Glutamatergic neuron (in vitro differentiated cells): ENCODE results near the gene PSRC1. TPM values are rescaled to one million over a fixed set of nuclear protein-coding genes. Genes with fewer than 3 reads are reported as not detected.

Experiments
- DNase-seq: peaks from one replicate; pipeline ENCODE4 v3.0.0; 2022
- H3K27ac Mint-ChIP-seq: one replicate; pipeline ENCODE4 v1.8.0; 2020; ENCODE audit warnings: mild to moderate bottlenecking, mixed read lengths, inconsistent platforms; ENCODE audit not compliant: unreplicated experiment
- H3K27me3 Mint-ChIP-seq: one replicate; pipeline ENCODE4 v1.8.0; 2020; ENCODE audit warnings: mild to moderate bottlenecking, moderate library complexity, mixed read lengths, inconsistent platforms; ENCODE audit not compliant: unreplicated experiment
- H3K36me3 Mint-ChIP-seq: one replicate; pipeline ENCODE4 v1.8.0; 2020; ENCODE audit warnings: mild to moderate bottlenecking, mixed read lengths, inconsistent platforms; ENCODE audit not compliant: unreplicated experiment
- H3K4me1 Mint-ChIP-seq: one replicate; pipeline ENCODE4 v1.8.0; 2020; ENCODE audit warnings: mild to moderate bottlenecking, low read depth, mixed read lengths, inconsistent platforms; ENCODE audit not compliant: unreplicated experiment
- H3K4me3 Mint-ChIP-seq: one replicate; pipeline ENCODE4 v1.8.0; 2020; ENCODE audit warnings: mild to moderate bottlenecking, mixed read lengths, inconsistent platforms; ENCODE audit not compliant: unreplicated experiment
- H3K9me3 Mint-ChIP-seq: one replicate; pipeline ENCODE4 v1.8.0; 2020; ENCODE audit warnings: mild to moderate bottlenecking, moderate library complexity, mixed read lengths, inconsistent platforms; ENCODE audit not compliant: unreplicated experiment
- total RNA-seq: library from RNA; stranded (reverse); fragmentation: NEBNext Ultra II Directional; extraction: Animal tissue kit (Norgen Biotek cat#: 25700); gene quantifications from one replicate; pipeline ENCODE4 v1.2.1, GENCODE V29; 2021; ENCODE audit not compliant: unreplicated experiment
- TF ChIP-seq, protein P1 (sequence below): fragments of 200-600 bp; sonication (generic); IDR thresholded peaks from one replicate; pipeline ENCODE4 v1.5.0; 2021; ENCODE audit not compliant: partially characterized antibody, unreplicated experiment

Gene PSRC1
- total RNA-seq, 1 donor from 2014 or later, result 13.9 TPM

DNA sequence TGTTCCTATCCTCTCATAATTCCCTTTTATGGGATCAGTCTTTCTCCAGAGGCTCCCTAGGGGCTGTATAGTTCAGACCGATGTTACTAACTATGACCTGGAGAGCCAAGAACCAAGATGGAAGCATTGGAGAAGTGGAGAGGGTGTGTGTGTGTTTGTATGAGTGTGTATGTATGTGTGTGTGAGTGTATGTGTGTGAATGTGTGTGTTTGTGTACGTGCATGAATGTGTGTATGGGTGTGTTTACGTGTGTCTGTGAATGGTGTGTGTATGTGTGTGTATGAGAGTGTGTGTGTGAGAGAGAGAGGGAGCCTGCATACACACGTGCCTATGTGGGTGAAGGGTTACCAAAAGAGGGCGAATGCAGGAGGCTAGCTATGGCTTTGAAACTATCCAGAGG lies 18.9 kb upstream of the PSRC1 start:
- DNase-seq, result no peak
- peaks cover 27% of the 10 kb centered on the region for H3K4me1 Mint-ChIP-seq
- no peak overlapping the region for H3K4me3 Mint-ChIP-seq
- H3K9me3 Mint-ChIP-seq, result peaks cover 3% of the 10 kb centered on the region
- H3K27ac Mint-ChIP-seq, result no peak overlapping the region
- TF ChIP-seq, protein P1, sequence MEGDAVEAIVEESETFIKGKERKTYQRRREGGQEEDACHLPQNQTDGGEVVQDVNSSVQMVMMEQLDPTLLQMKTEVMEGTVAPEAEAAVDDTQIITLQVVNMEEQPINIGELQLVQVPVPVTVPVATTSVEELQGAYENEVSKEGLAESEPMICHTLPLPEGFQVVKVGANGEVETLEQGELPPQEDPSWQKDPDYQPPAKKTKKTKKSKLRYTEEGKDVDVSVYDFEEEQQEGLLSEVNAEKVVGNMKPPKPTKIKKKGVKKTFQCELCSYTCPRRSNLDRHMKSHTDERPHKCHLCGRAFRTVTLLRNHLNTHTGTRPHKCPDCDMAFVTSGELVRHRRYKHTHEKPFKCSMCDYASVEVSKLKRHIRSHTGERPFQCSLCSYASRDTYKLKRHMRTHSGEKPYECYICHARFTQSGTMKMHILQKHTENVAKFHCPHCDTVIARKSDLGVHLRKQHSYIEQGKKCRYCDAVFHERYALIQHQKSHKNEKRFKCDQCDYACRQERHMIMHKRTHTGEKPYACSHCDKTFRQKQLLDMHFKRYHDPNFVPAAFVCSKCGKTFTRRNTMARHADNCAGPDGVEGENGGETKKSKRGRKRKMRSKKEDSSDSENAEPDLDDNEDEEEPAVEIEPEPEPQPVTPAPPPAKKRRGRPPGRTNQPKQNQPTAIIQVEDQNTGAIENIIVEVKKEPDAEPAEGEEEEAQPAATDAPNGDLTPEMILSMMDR, result no peak
- H3K36me3 Mint-ChIP-seq, result no peaks in the 10 kb centered on the region
- H3K27me3 Mint-ChIP-seq, result peaks cover 5% of the 10 kb centered on the region

DNA sequence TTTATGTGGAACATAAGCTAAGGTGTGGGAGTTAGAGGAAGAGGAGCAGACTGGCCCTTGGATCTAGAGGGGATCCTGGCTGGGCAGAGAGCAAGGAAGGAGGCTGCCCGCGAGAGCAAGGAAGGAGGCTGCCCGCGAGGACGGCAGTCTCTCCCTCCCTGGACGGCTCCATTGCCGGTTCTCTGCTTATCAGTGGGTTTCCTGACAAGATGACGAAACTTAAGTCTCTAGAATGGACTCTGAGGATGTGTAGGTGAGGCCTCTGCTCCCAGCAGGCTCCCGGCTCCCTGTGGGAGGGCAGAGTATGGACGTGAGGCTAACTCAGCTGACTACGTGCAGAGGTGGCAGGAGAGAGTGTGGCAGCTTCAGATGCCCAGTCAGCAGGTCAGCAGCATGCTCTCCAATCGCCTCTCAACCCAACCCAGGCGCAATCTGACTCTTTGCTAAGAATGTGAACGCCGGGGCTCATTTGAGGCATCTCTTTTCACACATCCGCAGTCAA lies 17.8 kb upstream of the PSRC1 start:
- TF ChIP-seq, protein P1, result no peak
- Mint-ChIP-seq H3K9me3 (peaks cover 6% of the 10 kb centered on the region), H3K27ac (no peak overlapping the region), H3K4me3 (no peak overlapping the region), H3K27me3 (peaks cover under 1% of the 10 kb centered on the region), H3K4me1 (peaks cover 23% of the 10 kb centered on the region), H3K36me3 (peaks cover 3% of the 10 kb centered on the region)
- no peak for DNase-seq

DNA sequence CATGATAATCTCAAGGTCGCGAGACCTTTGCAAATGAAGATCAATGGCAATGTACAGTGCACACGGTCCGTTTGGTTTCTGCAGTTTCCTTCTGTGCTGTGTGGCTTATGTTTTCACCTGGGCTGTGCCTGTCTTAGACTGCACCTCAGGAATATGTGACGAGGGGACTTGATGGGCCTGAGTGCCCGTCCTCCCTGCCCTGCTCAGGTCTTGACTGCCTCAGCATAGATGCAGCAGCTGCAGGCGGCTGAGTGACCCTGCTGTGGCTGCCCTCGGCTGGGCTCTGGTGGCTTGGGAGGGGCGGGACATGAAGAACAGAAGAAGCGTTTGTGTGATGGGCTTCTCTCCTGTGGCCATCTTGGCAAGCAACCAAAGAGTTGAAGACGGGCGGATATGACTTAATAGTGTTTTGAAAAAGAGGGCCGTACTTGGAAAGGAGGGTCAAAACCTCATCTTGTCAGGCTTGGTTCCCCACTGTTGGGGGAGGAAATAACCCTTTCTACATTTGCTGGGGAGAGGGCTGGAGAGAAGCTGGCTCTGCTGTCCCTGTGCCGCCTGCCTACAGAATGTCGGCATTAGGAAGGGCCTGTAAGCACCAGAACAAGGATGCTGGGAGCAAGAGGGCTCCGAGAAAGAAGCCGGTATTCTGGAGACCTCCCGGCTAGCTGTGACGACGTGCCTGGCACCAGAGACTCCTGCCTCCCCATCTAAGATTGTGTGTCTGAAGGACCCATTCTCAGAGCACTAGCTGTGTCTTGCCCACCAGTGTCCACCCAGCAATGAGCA lies 16.8 kb upstream of the PSRC1 start:
- Mint-ChIP-seq H3K9me3 (peaks cover 4% of the 10 kb centered on the region), H3K36me3 (peaks cover 5% of the 10 kb centered on the region), H3K27me3 (no peaks in the 10 kb centered on the region), H3K27ac (no peak overlapping the region), H3K4me1 (peaks cover 24% of the 10 kb centered on the region), H3K4me3 (no peak overlapping the region)
- DNase-seq, result no peak
- TF ChIP-seq, protein P1, result no peak

DNA sequence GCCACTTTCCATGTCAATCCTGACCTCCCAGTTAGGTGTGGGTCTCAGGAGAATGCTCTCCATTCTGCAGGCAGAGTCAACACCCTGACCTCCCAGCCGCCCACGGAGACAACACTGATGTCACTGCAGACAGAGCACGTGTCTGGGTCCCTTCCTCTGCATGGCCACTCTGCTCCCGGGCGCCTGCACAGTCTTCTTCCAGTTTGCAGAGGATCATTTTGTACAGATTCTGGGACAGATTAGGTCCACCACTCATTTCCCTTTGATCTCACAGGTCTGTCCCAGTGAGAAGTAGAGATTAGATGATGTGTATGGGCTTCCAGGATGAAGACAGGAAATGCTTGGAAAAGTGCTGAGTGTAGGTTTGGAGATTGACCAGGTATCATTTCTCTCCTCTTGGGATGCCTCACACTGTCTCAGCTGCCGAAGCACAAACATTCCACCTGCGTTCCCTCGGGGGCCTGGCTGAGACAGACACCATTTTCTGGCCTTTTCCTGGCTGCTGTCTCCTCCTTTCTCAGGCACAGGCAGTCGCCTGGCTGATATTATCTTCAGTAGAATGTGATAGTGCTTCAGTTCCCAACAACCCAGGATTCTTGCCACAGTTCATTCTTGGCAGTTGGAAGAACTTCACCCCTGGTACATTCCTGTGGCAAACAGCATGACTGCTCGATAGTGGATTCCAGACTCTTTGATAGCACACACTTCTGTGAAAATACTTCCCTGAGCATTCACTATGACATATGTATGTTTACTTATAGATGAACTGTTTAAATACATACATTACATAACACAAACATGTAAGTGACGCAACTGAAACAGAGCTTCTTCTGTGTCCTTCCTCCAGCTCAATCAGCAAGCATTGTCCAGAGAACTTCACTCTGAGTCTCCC lies 16.0 kb upstream of the PSRC1 start:
- H3K27ac Mint-ChIP-seq, result no peak overlapping the region
- no peaks in the 10 kb centered on the region for H3K27me3 Mint-ChIP-seq
- H3K9me3 Mint-ChIP-seq, result peaks cover 4% of the 10 kb centered on the region
- H3K4me1 Mint-ChIP-seq, result peaks cover 24% of the 10 kb centered on the region
- DNase-seq, result no peak
- H3K36me3 Mint-ChIP-seq, result peaks cover 5% of the 10 kb centered on the region
- H3K4me3 Mint-ChIP-seq, result no peak overlapping the region
- TF ChIP-seq, protein P1, result no peak
